ENCODE measurements around the gene DTNBP1.
A peak's percentile ranks its signal among the peaks of the same experiment; 100 is the strongest.
"Not testable (repeated sequence)": the region's sequence is repeated elsewhere in the genome, so short reads cannot be mapped to it uniquely, and the experiment has no call there.

DTNBP1 gene

DNA sequence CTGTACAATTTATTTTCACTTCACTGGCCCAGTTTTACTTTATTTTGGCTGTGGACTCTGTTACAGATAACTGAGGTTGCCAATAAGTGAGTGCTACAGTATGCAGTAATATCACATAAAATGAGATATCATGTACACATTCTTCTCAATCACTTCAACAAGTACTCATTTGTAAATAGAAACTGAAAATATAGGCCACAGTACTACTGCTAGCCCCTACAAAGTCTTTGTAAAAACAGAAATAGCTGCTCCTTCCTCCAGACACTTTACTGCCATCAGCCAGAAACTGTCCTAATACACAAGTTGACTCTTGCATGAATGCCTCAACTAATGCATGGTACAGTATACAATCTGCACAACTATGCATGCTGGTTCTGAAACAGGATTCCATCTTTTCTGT is 9.2 kb downstream of the DTNBP1 start:
- H3K4me1 ChIP-seq (ENCODE audit: control insufficient read depth in 5 of 5, insufficient read depth in 5 of 5, low read length in 5 of 5), result peaks cover 0 to 5% (median 0%) of the 10 kb centered on the region in 5 donors
- no peaks in the 10 kb centered on the region for H3K9me3 ChIP-seq (ENCODE audit: control insufficient read depth in 5 of 5, low read length in 5 of 5)
- no peak overlapping the region for H3K27ac ChIP-seq (ENCODE audit: low read depth, low read length)
- no peaks in the 10 kb centered on the region for H3K27me3 ChIP-seq (ENCODE audit: control insufficient read depth in 5 of 5, insufficient read depth in 4 of 5, low read length in 5 of 5)
- H3K9ac ChIP-seq (ENCODE audit: low read length in 5 of 5), result no peak overlapping the region
- no peak overlapping the region for H3K4me3 ChIP-seq (ENCODE audit: low read depth in 1 of 5, low read length in 5 of 5)
- peaks cover 0 to 7% (median 4%) of the 10 kb centered on the region in 5 donors for H3K36me3 ChIP-seq (ENCODE audit: control insufficient read depth in 5 of 5, insufficient read depth in 5 of 5, low read length in 5 of 5)

DNA sequence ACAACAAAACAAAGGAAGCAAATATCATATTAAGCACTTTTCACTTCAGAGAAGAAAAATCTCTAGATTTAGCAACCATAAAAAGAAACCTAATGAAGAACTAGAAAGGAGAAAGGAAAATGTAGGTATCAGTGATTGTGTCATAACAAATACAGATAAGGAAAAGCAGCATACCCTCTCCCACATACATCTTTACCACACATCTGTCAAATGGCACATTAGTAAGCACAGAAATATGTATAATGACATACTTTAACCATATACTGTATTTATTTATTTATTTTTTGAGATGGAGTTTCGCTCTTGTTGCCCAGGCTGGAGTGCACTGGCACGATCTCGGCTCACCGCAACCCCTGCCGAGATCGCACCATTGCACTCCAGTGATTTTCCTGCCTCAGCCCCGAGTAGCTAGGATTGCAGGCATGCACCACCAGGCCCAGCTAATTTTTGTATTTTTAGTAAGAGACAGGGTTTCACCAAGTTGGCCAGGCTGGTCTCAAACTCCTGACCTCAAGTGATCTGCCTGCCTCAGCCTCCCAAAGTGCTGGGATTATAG is 12.7 kb downstream of the DTNBP1 start:
- not testable (repeated sequence) for H3K27me3 ChIP-seq (ENCODE audit: control insufficient read depth in 5 of 5, insufficient read depth in 4 of 5, low read length in 5 of 5); H3K9me3 ChIP-seq (ENCODE audit: control insufficient read depth in 5 of 5, low read length in 5 of 5); H3K4me1 ChIP-seq (ENCODE audit: control insufficient read depth in 5 of 5, insufficient read depth in 5 of 5, low read length in 5 of 5); H3K4me3 ChIP-seq (ENCODE audit: low read depth in 1 of 5, low read length in 5 of 5); H3K9ac ChIP-seq (ENCODE audit: low read length in 5 of 5); H3K27ac ChIP-seq (ENCODE audit: low read depth, low read length)
- H3K36me3 ChIP-seq (ENCODE audit: control insufficient read depth in 5 of 5, insufficient read depth in 5 of 5, low read length in 5 of 5), result peaks cover 0 to 17% (median 4%) of the 10 kb centered on the region in 5 donors

DNA sequence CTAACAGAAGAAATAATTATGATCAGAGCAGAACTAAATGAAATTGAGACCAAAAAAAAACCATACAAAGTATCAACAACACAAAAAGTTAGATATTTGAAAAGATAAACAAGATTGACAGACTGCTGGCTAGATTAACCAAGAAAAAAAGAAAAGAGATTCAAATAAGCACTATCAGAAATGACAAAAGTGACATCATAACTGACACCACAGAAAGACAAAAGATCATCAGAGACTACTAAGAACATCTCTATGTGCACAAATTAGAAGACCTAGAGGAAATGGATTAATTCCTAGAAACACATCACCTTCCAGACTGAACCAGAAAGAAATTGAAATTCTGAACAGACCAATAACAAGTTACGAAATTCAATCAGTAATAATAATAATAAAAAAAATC is 17.9 kb downstream of the DTNBP1 start:
- Histone ChIP-seq H3K4me3 (ENCODE audit: low read depth in 1 of 5, low read length in 5 of 5) (no peak overlapping the region), H3K36me3 (ENCODE audit: control insufficient read depth in 5 of 5, insufficient read depth in 5 of 5, low read length in 5 of 5) (peaks cover 4 to 23% (median 4%) of the 10 kb centered on the region in 5 donors), H3K27ac (ENCODE audit: low read depth, low read length) (no peak overlapping the region), H3K9ac (ENCODE audit: low read length in 5 of 5) (no peak overlapping the region), H3K9me3 (ENCODE audit: control insufficient read depth in 5 of 5, low read length in 5 of 5) (peaks cover 0 to 12% (median 10%) of the 10 kb centered on the region in 5 donors), H3K4me1 (ENCODE audit: control insufficient read depth in 5 of 5, insufficient read depth in 5 of 5, low read length in 5 of 5) (no peaks in the 10 kb centered on the region), H3K27me3 (ENCODE audit: control insufficient read depth in 5 of 5, insufficient read depth in 4 of 5, low read length in 5 of 5) (no peaks in the 10 kb centered on the region)

DNA sequence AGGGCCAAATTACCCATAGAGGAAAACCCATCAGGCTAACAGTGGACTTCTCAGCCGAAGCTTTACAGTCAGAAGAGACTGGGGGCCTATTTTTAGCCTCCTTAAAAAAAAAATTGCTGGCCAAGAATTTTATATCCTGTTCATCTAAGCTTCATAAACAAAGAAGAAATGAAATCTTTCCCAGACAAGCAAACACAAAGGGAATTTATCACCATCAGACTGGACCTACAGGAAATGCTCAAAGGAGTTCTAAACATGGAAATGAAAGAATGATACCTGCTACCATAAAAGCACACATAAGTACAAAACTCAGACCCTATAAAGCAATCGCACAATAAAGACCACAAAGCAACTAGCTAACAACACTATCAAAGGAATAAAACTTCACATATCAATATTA is 19.3 kb downstream of the DTNBP1 start:
- Histone ChIP-seq H3K9me3 (ENCODE audit: control insufficient read depth in 5 of 5, low read length in 5 of 5) (peaks cover 0 to 14% (median 12%) of the 10 kb centered on the region in 5 donors), H3K4me3 (ENCODE audit: low read depth in 1 of 5, low read length in 5 of 5) (no peak overlapping the region), H3K27me3 (ENCODE audit: control insufficient read depth in 5 of 5, insufficient read depth in 4 of 5, low read length in 5 of 5) (no peaks in the 10 kb centered on the region), H3K36me3 (ENCODE audit: control insufficient read depth in 5 of 5, insufficient read depth in 5 of 5, low read length in 5 of 5) (peaks cover 0 to 20% (median 4%) of the 10 kb centered on the region in 5 donors), H3K27ac (ENCODE audit: low read depth, low read length) (no peak overlapping the region), H3K9ac (ENCODE audit: low read length in 5 of 5) (no peak overlapping the region), H3K4me1 (ENCODE audit: control insufficient read depth in 5 of 5, insufficient read depth in 5 of 5, low read length in 5 of 5) (no peaks in the 10 kb centered on the region)

DNA sequence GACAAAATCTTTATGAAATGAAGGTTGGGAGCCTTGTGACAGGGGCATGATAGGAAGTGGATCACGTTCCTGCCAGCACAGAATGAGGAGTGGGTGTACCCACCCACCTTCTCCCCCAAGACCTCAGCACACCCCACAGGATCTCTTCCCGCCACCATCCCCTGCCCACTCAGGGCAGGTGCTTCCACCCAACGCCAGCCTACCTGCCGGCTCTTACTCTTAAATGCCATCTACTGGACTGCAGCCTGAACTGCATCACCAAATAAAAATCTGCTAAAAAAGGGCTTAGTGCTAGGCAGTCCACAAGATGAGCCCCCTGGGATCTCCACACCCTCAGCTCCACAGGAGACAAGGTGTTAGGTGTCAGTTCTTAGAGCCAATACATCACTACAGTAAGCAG is 20.6 kb downstream of the DTNBP1 start:
- Histone ChIP-seq H3K9ac (ENCODE audit: low read length in 5 of 5) (no peak overlapping the region), H3K4me1 (ENCODE audit: control insufficient read depth in 5 of 5, insufficient read depth in 5 of 5, low read length in 5 of 5) (no peaks in the 10 kb centered on the region), H3K27me3 (ENCODE audit: control insufficient read depth in 5 of 5, insufficient read depth in 4 of 5, low read length in 5 of 5) (no peaks in the 10 kb centered on the region), H3K27ac (ENCODE audit: low read depth, low read length) (no peak overlapping the region), H3K9me3 (ENCODE audit: control insufficient read depth in 5 of 5, low read length in 5 of 5) (peaks cover 0 to 14% (median 8%) of the 10 kb centered on the region in 5 donors), H3K4me3 (ENCODE audit: low read depth in 1 of 5, low read length in 5 of 5) (no peak overlapping the region), H3K36me3 (ENCODE audit: control insufficient read depth in 5 of 5, insufficient read depth in 5 of 5, low read length in 5 of 5) (peaks cover 0 to 14% (median 4%) of the 10 kb centered on the region in 5 donors)

DNA sequence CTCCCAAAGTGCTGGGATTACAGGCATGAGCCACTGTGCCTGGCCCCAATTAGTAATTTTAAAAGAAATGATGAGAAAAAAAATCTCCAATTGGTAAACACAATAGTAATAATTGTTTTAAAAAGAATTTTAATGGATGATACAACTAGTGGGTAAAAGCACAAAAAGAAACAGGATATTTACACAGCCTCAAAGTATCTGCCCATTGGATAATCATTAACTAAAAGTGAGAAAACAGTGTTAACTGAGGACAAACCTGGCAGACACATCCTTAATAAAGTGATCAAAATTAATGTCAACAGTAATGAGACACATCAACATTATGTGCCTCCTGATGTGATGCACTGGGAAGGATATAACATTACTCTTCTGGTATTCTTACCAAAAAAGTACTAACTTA is 24.5 kb downstream of the DTNBP1 start:
- Histone ChIP-seq H3K4me3 (ENCODE audit: low read depth in 1 of 5, low read length in 5 of 5) (no peak overlapping the region), H3K9me3 (ENCODE audit: control insufficient read depth in 5 of 5, low read length in 5 of 5) (peaks cover 0 to 5% (median 5%) of the 10 kb centered on the region in 5 donors), H3K36me3 (ENCODE audit: control insufficient read depth in 5 of 5, insufficient read depth in 5 of 5, low read length in 5 of 5) (peaks cover 0 to 14% (median 4%) of the 10 kb centered on the region in 5 donors), H3K27me3 (ENCODE audit: control insufficient read depth in 5 of 5, insufficient read depth in 4 of 5, low read length in 5 of 5) (no peaks in the 10 kb centered on the region), H3K9ac (ENCODE audit: low read length in 5 of 5) (no peak overlapping the region), H3K27ac (ENCODE audit: low read depth, low read length) (no peak overlapping the region), H3K4me1 (ENCODE audit: control insufficient read depth in 5 of 5, insufficient read depth in 5 of 5, low read length in 5 of 5) (no peaks in the 10 kb centered on the region)

DNA sequence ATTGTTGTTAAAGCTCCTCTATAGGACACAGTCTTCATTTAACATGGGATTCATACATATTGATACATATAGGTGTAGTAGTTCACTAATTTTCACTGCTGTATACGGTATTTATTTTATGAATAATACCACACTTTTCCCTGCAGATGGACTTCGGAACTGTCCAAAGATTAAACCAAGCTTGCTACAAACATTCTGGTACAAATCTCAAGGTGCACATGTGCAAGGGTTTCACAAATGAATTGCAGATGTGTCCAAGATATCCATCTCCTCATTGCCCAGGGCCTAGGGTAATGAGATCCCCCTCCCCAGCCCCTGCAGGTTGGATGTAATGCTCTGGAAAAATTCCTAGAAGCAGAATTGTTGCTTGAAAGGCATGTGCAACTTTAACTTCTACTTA is 31.4 kb downstream of the DTNBP1 start:
- Histone ChIP-seq H3K27ac (ENCODE audit: low read depth, low read length) (no peak overlapping the region), H3K9ac (ENCODE audit: low read length in 5 of 5) (peak overlapping the region in 1 of 5 donors; percentile 20), H3K27me3 (ENCODE audit: control insufficient read depth in 5 of 5, insufficient read depth in 4 of 5, low read length in 5 of 5) (no peaks in the 10 kb centered on the region), H3K4me1 (ENCODE audit: control insufficient read depth in 5 of 5, insufficient read depth in 5 of 5, low read length in 5 of 5) (peaks cover 0 to 14% (median 3%) of the 10 kb centered on the region in 5 donors), H3K4me3 (ENCODE audit: low read depth in 1 of 5, low read length in 5 of 5) (no peak overlapping the region), H3K9me3 (ENCODE audit: control insufficient read depth in 5 of 5, low read length in 5 of 5) (no peaks in the 10 kb centered on the region), H3K36me3 (ENCODE audit: control insufficient read depth in 5 of 5, insufficient read depth in 5 of 5, low read length in 5 of 5) (peaks cover 0 to 9% (median 0%) of the 10 kb centered on the region in 5 donors)

DNA sequence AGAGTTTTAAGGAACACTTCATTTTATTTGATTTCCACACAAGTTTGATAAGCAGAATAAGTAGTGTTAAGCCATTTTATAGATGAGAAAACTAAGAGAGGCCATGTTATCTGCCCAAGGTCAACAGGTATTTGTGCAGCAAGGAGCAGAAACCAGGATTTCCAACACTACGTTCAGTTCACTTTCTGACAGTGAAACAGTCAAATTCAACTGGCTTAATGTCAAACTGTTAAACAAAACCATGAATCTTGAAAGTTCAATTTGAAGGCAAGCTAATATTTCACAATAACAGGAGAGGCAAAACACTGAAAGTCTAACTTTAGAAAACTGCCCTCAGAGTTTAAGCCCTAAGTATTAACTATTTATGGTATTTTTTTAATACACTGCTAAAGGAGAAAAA is 32.6 kb downstream of the DTNBP1 start:
- H3K4me1 ChIP-seq (ENCODE audit: control insufficient read depth in 5 of 5, insufficient read depth in 5 of 5, low read length in 5 of 5), result peaks cover 0 to 14% (median 3%) of the 10 kb centered on the region in 5 donors
- peaks cover 0 to 15% (median 0%) of the 10 kb centered on the region in 5 donors for H3K36me3 ChIP-seq (ENCODE audit: control insufficient read depth in 5 of 5, insufficient read depth in 5 of 5, low read length in 5 of 5)
- no peak overlapping the region for H3K9ac ChIP-seq (ENCODE audit: low read length in 5 of 5)
- H3K27me3 ChIP-seq (ENCODE audit: control insufficient read depth in 5 of 5, insufficient read depth in 4 of 5, low read length in 5 of 5), result no peaks in the 10 kb centered on the region
- H3K9me3 ChIP-seq (ENCODE audit: control insufficient read depth in 5 of 5, low read length in 5 of 5), result no peaks in the 10 kb centered on the region
- H3K27ac ChIP-seq (ENCODE audit: low read depth, low read length), result no peak overlapping the region
- no peak overlapping the region for H3K4me3 ChIP-seq (ENCODE audit: low read depth in 1 of 5, low read length in 5 of 5)

DNA sequence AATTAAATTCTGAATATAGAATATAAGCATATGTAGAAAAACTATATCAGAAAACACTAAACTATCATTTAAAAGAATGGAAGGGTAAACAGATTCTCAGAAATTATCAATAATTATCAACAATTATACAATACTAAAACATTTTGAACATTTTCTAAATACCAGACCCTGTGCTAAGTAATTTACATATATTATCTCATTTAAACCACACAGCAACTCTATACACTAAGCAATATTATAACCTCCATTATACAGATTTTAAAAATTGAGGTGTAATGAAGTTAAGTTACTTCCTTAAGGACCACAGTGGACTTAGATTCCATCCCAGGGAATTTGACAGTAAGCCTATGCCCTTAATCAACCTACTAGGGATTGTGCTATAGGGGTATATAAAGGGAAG is 33.3 kb downstream of the DTNBP1 start:
- no peaks in the 10 kb centered on the region for H3K27me3 ChIP-seq (ENCODE audit: control insufficient read depth in 5 of 5, insufficient read depth in 4 of 5, low read length in 5 of 5)
- H3K4me3 ChIP-seq (ENCODE audit: low read depth in 1 of 5, low read length in 5 of 5), result no peak overlapping the region
- H3K27ac ChIP-seq (ENCODE audit: low read depth, low read length), result no peak overlapping the region
- H3K9ac ChIP-seq (ENCODE audit: low read length in 5 of 5), result no peak overlapping the region
- H3K9me3 ChIP-seq (ENCODE audit: control insufficient read depth in 5 of 5, low read length in 5 of 5), result no peaks in the 10 kb centered on the region
- H3K36me3 ChIP-seq (ENCODE audit: control insufficient read depth in 5 of 5, insufficient read depth in 5 of 5, low read length in 5 of 5), result peaks cover 0 to 11% (median 0%) of the 10 kb centered on the region in 5 donors
- peaks cover 0 to 14% (median 3%) of the 10 kb centered on the region in 5 donors for H3K4me1 ChIP-seq (ENCODE audit: control insufficient read depth in 5 of 5, insufficient read depth in 5 of 5, low read length in 5 of 5)

DNA sequence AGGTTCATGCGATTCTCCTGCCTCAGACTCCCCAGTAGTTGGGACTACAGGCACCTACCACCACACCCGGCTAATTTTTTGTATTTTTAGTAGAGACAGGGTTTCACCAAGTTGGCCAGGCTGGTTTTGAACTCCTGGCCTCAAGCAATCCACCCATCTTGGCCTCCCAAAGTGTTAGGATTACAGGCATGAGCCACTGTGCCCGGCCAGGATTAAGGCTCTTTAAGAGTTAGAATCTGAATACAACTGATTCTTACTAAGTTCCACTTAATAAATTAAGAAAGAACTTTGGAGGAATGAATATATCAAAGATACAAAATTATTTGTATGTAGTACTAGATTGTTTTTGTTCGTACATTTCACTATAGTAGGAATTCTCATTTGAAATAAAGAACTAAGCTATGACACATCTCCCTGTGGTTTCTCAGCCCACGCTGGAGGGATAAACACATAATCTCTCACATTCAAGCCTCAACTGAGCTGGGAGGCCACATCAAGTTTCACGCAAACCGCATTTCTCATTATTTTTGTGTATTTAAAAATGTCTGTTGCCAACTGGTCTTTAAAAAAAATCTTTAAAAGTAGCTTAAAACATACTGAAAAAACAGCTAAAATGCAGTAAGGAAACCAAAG is 34.2 kb downstream of the DTNBP1 start:
- Histone ChIP-seq H3K27me3 (ENCODE audit: control insufficient read depth in 5 of 5, insufficient read depth in 4 of 5, low read length in 5 of 5) (no peaks in the 10 kb centered on the region), H3K36me3 (ENCODE audit: control insufficient read depth in 5 of 5, insufficient read depth in 5 of 5, low read length in 5 of 5) (peaks cover 0 to 11% (median 2%) of the 10 kb centered on the region in 5 donors), H3K4me1 (ENCODE audit: control insufficient read depth in 5 of 5, insufficient read depth in 5 of 5, low read length in 5 of 5) (peaks cover 0 to 14% (median 3%) of the 10 kb centered on the region in 5 donors), H3K27ac (ENCODE audit: low read depth, low read length) (no peak overlapping the region), H3K9ac (ENCODE audit: low read length in 5 of 5) (no peak overlapping the region), H3K9me3 (ENCODE audit: control insufficient read depth in 5 of 5, low read length in 5 of 5) (no peaks in the 10 kb centered on the region), H3K4me3 (ENCODE audit: low read depth in 1 of 5, low read length in 5 of 5) (no peak overlapping the region)
